Measurements from ENCODE around the gene MRPL47.
A peak's percentile ranks its signal among the peaks of the same experiment; 100 is the strongest.

The MRPL47 gene

DNA sequence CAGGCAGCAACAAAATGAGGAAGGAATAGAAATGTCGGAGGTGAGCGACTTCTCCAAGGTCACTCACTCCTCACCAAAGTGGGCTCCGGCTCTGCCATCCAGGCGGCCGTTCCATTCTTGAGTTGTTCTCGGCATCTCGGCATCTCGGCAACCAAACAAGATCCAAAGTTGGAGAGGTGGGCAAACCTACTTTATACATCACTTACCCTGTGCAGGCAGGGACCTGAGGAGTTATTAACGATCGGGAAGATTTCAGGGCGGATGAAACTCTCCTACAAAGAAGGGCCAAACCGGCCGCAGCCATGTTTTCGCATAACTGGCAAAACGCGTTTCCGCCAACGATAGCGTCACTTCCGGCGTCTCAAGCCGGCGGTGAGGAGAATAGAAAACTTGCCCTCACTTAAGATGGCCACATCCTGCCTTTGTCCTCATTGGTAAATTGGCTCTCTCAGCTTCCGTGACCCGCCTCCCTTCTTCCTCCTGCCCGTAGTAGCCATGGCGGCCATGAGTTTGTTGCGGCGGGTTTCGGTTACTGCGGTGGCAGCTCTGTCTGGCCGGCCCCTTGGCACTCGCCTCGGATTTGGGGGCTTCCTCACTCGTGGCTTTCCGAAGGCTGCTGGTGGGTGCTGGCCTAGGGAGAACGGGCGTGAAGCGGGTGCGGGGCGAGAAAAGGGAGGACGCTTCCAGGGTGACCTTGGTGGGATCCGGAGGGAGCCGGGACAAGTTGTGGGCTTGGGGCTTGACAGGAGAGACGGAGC lies at the start of gene MRPL47, which contains the start of gene NDUFB5:
TSS of gene MRPL47 (minus strand) at position 318 of the 758 bp plus-strand sequence. CDS start at position 304, 14 bp downstream.
TSS of gene NDUFB5 (plus strand) at position 474 of the 758 bp plus-strand sequence. CDS start at position 496, 22 bp downstream.
- TF ChIP-seq, protein P1, sequence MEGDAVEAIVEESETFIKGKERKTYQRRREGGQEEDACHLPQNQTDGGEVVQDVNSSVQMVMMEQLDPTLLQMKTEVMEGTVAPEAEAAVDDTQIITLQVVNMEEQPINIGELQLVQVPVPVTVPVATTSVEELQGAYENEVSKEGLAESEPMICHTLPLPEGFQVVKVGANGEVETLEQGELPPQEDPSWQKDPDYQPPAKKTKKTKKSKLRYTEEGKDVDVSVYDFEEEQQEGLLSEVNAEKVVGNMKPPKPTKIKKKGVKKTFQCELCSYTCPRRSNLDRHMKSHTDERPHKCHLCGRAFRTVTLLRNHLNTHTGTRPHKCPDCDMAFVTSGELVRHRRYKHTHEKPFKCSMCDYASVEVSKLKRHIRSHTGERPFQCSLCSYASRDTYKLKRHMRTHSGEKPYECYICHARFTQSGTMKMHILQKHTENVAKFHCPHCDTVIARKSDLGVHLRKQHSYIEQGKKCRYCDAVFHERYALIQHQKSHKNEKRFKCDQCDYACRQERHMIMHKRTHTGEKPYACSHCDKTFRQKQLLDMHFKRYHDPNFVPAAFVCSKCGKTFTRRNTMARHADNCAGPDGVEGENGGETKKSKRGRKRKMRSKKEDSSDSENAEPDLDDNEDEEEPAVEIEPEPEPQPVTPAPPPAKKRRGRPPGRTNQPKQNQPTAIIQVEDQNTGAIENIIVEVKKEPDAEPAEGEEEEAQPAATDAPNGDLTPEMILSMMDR (conservative IDR thresholded peaks at IDR 0.05; ENCODE audit: low read depth, low read length) = no peak
- H3K4me2 ChIP-seq = peak within 1 kb of the TSS; percentile 93
- H3K27me3 ChIP-seq (ENCODE audit: insufficient read depth, low read depth) = no peaks in the 10 kb centered on the region
- peak within 1 kb of the TSS; percentile 79 for H3K27ac ChIP-seq
- H2AFZ ChIP-seq (ENCODE audit: low read depth) = peak within 1 kb of the TSS; percentile 60
- H3K4me3 ChIP-seq (IDR thresholded peaks at IDR 0.05; ENCODE audit: insufficient read depth, low read depth, low read length) = peak within 1 kb of the TSS; percentile 87
- peaks cover 25% of the 10 kb centered on the region for H3K4me1 ChIP-seq (ENCODE audit: low read depth, poor library complexity, severe bottlenecking)
- H3K9ac ChIP-seq = peak within 1 kb of the TSS; percentile 93
- H4K20me1 ChIP-seq (ENCODE audit: insufficient read depth) = no peaks in the 10 kb centered on the region
- no peaks in the 10 kb centered on the region for H3K36me3 ChIP-seq (ENCODE audit: insufficient read depth)
- peaks cover 53% of the 10 kb centered on the region for H3K79me2 ChIP-seq (ENCODE audit: insufficient read depth, low read depth)

DNA sequence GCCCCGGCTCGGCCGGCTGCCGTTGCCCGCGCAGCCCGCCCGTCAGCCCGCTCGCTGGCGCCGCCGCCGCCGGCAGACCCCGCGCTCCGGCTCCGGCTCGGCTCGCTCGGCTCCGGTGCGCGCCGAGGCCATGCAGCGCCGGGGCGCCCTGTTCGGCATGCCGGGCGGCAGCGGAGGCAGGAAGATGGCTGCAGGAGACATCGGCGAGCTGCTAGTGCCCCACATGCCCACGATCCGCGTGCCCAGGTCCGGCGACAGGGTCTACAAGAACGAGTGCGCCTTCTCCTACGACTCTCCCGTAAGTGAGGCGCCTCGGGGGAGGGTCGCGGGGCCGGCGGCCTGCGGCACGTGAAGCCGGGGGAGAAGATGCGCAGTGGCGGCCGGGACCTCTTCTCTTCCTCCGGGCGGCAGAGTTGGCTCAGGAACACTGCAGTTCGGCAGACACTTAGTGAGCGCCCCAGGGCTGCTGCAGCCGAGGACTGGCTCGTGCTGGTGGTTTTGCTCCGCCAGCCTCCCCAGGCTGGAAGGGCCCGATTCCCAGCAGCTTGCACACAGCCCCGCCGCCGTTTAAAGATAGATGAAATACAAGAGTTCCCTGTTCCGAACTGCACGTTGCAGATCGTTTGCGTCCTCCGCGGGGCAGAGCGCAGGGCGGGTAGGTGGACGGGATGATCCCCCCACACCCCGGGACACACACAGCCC lies 48.8 kb upstream of the MRPL47 start:
- H3K79me2 ChIP-seq (ENCODE audit: insufficient read depth, low read depth) = peaks cover 50% of the 10 kb centered on the region
- peaks cover 27% of the 10 kb centered on the region for H3K4me1 ChIP-seq (ENCODE audit: low read depth, poor library complexity, severe bottlenecking)
- no peaks in the 10 kb centered on the region; the same call in 1 of the 2 replicates for H4K20me1 ChIP-seq (ENCODE audit: insufficient read depth)
- no peaks in the 10 kb centered on the region for H3K36me3 ChIP-seq (ENCODE audit: insufficient read depth)
- peak overlapping the region; percentile 53; the same call in 1 of the 2 replicates for H3K4me2 ChIP-seq
- H2AFZ ChIP-seq (ENCODE audit: low read depth) = peak overlapping the region; percentile 78
- H3K27me3 ChIP-seq (ENCODE audit: insufficient read depth, low read depth) = no peaks in the 10 kb centered on the region
- peak overlapping the region; percentile 90 for H3K9ac ChIP-seq
- TF ChIP-seq, protein P1 (conservative IDR thresholded peaks at IDR 0.05; ENCODE audit: low read depth, low read length) = no peak
- peak overlapping the region; percentile 93 for H3K4me3 ChIP-seq (IDR thresholded peaks at IDR 0.05; ENCODE audit: insufficient read depth, low read depth, low read length)
- peak overlapping the region; percentile 85 for H3K27ac ChIP-seq

DNA sequence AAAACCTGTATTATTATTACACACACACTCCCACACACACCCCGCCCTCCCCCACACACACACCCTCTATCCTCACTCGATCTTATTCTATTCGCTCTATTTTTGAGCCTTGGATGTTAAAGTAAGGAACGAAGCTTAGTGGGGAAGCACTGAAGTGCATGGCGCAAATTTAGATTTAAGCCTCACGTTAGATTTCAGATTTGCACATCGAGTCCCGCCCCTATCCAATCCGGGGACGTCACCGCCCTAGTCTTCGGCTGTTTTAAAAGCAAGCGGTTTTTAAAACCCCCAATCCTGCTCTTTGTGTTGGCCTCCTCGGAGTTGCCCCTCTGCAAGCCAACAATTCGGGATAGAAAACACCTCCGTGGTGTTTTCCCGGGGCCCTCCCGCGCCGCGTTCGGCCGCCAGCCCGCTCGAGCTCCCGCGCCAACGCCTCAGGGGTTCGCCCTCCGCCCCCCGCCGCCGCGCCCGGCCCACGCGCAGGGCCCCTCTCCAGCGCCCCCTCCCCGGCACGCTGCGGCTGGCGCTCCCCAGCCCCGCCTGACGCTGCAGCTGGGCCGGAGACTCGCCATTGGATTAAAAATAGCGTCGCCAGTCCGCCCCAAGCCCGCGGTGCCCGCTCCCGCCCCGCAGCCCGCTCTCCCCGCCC lies 48.1 kb upstream of the MRPL47 start, which contains the start of gene USP13:
TSS of gene USP13 (plus strand) at position 594 of the 649 bp plus-strand sequence. CDS start 186 bp downstream, outside the sequence.
- TF ChIP-seq, protein P1 (conservative IDR thresholded peaks at IDR 0.05; ENCODE audit: low read depth, low read length) = no peak
- peak within 1 kb of the TSS; percentile 93 for H3K4me3 ChIP-seq (IDR thresholded peaks at IDR 0.05; ENCODE audit: insufficient read depth, low read depth, low read length)
- H3K79me2 ChIP-seq (ENCODE audit: insufficient read depth, low read depth) = peaks cover 43% of the 10 kb centered on the region
- peaks cover 23% of the 10 kb centered on the region for H3K4me1 ChIP-seq (ENCODE audit: low read depth, poor library complexity, severe bottlenecking)
- H4K20me1 ChIP-seq (ENCODE audit: insufficient read depth) = no peaks in the 10 kb centered on the region
- H3K36me3 ChIP-seq (ENCODE audit: insufficient read depth) = no peaks in the 10 kb centered on the region
- H3K27me3 ChIP-seq (ENCODE audit: insufficient read depth, low read depth) = no peaks in the 10 kb centered on the region
- peak within 1 kb of the TSS; percentile 66 for H3K4me2 ChIP-seq
- peak within 1 kb of the TSS; percentile 90 for H3K9ac ChIP-seq
- peak within 1 kb of the TSS; percentile 85 for H3K27ac ChIP-seq
- H2AFZ ChIP-seq (ENCODE audit: low read depth) = peak within 1 kb of the TSS; percentile 86

Data from KMS-11 (cell line).